ENCODE measurements around the gene CTNNA3.

- TF ChIP-seq EZH2phosphoT487 (IDR thresholded peaks at IDR 0.05; ENCODE audit: borderline replicate concordance) = no peak
- no peak for TF ChIP-seq CTCF (conservative IDR thresholded peaks at IDR 0.05; ENCODE audit: low read length)
Observed at GRCh38 chr10:66283064-66283463, 1412.9 kb downstream of the CTNNA3 start.
